HepG2 (cell line): ENCODE data around the gene S1PR2. TPM values are rescaled to one million over a fixed set of nuclear protein-coding genes. Genes with fewer than 3 reads are reported as not detected.

Experiments
- ARID4A ChIP-seq: sonication (generic); formaldehyde crosslinking; IDR thresholded peaks from 2 replicates; pipeline ENCODE4 v1.5.0; 2020; ENCODE audit warnings: mild to moderate bottlenecking, missing genetic modification reagents, borderline replicate concordance
- BCL3 ChIP-seq: sonication (generic); formaldehyde crosslinking; IDR thresholded peaks from 2 replicates; pipeline ENCODE4 v1.5.1; 2020; ENCODE audit warnings: mild to moderate bottlenecking, missing genetic modification reagents, moderate library complexity
- CREB1 ChIP-seq, 2 experiments: fragments of 450-650 bp in 1 of 2; IDR thresholded peaks; 2 replicates each; pipeline ENCODE4 v1.6.1; 2016 to 2017; ENCODE audit warnings: control low read depth in 1 of 2, mild to moderate bottlenecking in 1 of 2, missing compliant biosample characterization in 1 of 2, missing genetic modification characterization in 1 of 2
- FOXC1 ChIP-seq: sonication (generic); formaldehyde crosslinking; IDR thresholded peaks from 2 replicates; pipeline ENCODE4 v1.8.0; 2022; ENCODE audit warnings: mild to moderate bottlenecking, missing genetic modification reagents, borderline replicate concordance
- NRL ChIP-seq: sonication (generic); formaldehyde crosslinking; IDR thresholded peaks from 2 replicates; pipeline ENCODE4 v1.5.0; 2020; ENCODE audit warnings: missing genetic modification reagents, mild to moderate bottlenecking, moderate library complexity, borderline replicate concordance
- PAXIP1 ChIP-seq: sonication (generic); formaldehyde crosslinking; conservative IDR thresholded peaks from 2 replicates; pipeline ENCODE4 v1.4.0; 2020; ENCODE audit warnings: mild to moderate bottlenecking, missing genetic modification reagents, moderate library complexity
- PHF8 ChIP-seq: sonication (generic); formaldehyde crosslinking; IDR thresholded peaks from 2 replicates; pipeline ENCODE4 v1.5.0; 2020; ENCODE audit warnings: missing genetic modification reagents
- SP5 ChIP-seq: IDR thresholded peaks from 2 replicates; pipeline ENCODE4 v1.6.1; 2016; ENCODE audit warnings: low read depth, borderline replicate concordance
- TRIM22 ChIP-seq: fragments of 450-650 bp; IDR thresholded peaks from 2 replicates; pipeline ENCODE4 v1.6.1; 2017
- ZC3H13 ChIP-seq: sonication (generic); formaldehyde crosslinking; IDR thresholded peaks from 2 replicates; pipeline ENCODE4 v1.8.1; 2023; ENCODE audit warnings: mild to moderate bottlenecking, missing genetic modification reagents, moderate library complexity
- ZNF589 ChIP-seq: sonication (generic); formaldehyde crosslinking; conservative IDR thresholded peaks from 2 replicates; pipeline ENCODE4 v1.8.0; 2022; ENCODE audit warnings: mild to moderate bottlenecking, moderate library complexity, missing genetic modification reagents
- ZNF766 ChIP-seq: sonication (generic); formaldehyde crosslinking; IDR thresholded peaks from 2 replicates; pipeline ENCODE4 v1.5.0; 2020; ENCODE audit warnings: missing genetic modification reagents, borderline replicate concordance
- polyA plus RNA-seq, 8 experiments: library from polyadenylated mRNA; depleted of rRNA in 3 of 8; stranded (reverse) in 7 of 8; unstranded in 1 of 8; fragments of >200 nt; fragmentation: Illumina TruSeq in 4 of 8; extraction: Trizol in 4 of 8; gene quantifications; 2 replicates each; pipeline versions ENCODE4 v1.2.1 to v1.2.3, GENCODE V29; 2011 to 2016; ENCODE audit warnings: low read depth in 4 of 8, missing spikeins in 1 of 8, mixed read lengths in 1 of 8; ENCODE audit not compliant: insufficient read depth in 1 of 8
- total RNA-seq, 5 experiments: library from RNA; depleted of rRNA; stranded (reverse); fragments of >200 nt; fragmentation: Illumina TruSeq; extraction: Trizol; gene quantifications; 2 replicates each; pipeline ENCODE4 v1.2.3, GENCODE V29; 2016; ENCODE audit warnings: low read depth in 1 of 5
- TF ChIP-seq, protein P1 (sequence below): sonication (generic); formaldehyde crosslinking; IDR thresholded peaks from 2 replicates; pipeline ENCODE4 v1.4.0; 2020; ENCODE audit warnings: missing genetic modification reagents
- TF ChIP-seq, protein P2 (sequence below): sonication (generic); formaldehyde crosslinking; conservative IDR thresholded peaks from 2 replicates; pipeline ENCODE4 v1.8.1; 2023; ENCODE audit warnings: missing genetic modification reagents

Gene S1PR2
- total and polyA plus RNA-seq, 2 of the 13 experiments (the other 11 are each of a cell fraction or from before 2014, with no cell fraction given), result 0.91 to 1.3 TPM

- TF ChIP-seq ARID4A (CRISPR knock-in tag) (peak; percentile 60), TRIM22 (no peak), CREB1 (IDR thresholded peaks at IDR 0.05) (peak; percentile 98), CREB1 (CRISPR knock-in tag; IDR thresholded peaks at IDR 0.05) (no peak), BCL3 (CRISPR knock-in tag) (no peak; the same call in 1 of the 2 replicates), ZNF589 (CRISPR knock-in tag) (0 out of 2 replicates have a peak, but pooled peaks have one; percentile 44), FOXC1 (CRISPR knock-in tag) (0 out of 2 replicates have a peak, but pooled peaks have one; percentile 17), SP5 (CRISPR knock-in tag) (peak; percentile 87), ZNF766 (CRISPR knock-in tag) (no peak), ZC3H13 (CRISPR knock-in tag) (0 out of 2 replicates have a peak, but pooled peaks have one; percentile 47), NRL (CRISPR knock-in tag) (0 out of 2 replicates have a peak, but pooled peaks have one; percentile 36), PAXIP1 (CRISPR knock-in tag) (0 out of 2 replicates have a peak, but pooled peaks have one; percentile 17), PHF8 (CRISPR knock-in tag) (peak; percentile 32; the same call in 1 of the 2 replicates)
- TF ChIP-seq, protein P1, sequence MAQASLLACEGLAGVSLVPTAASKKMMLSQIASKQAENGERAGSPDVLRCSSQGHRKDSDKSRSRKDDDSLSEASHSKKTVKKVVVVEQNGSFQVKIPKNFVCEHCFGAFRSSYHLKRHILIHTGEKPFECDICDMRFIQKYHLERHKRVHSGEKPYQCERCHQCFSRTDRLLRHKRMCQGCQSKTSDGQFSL, result peak; percentile 67; the same call in 1 of the 2 replicates
- TF ChIP-seq, protein P2, sequence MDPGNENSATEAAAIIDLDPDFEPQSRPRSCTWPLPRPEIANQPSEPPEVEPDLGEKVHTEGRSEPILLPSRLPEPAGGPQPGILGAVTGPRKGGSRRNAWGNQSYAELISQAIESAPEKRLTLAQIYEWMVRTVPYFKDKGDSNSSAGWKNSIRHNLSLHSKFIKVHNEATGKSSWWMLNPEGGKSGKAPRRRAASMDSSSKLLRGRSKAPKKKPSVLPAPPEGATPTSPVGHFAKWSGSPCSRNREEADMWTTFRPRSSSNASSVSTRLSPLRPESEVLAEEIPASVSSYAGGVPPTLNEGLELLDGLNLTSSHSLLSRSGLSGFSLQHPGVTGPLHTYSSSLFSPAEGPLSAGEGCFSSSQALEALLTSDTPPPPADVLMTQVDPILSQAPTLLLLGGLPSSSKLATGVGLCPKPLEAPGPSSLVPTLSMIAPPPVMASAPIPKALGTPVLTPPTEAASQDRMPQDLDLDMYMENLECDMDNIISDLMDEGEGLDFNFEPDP, result no peak
Measured at GRCh38 chr19:10230861-10231611, at the start of gene S1PR2 (continued).
